SK-N-SH (cell line): Measurements from ENCODE around the gene TRIM44.

Source experiments
- EZH2phosphoT487 ChIP-seq: fragments of 200-600 bp; sonication (generic); IDR thresholded peaks from 2 replicates; pipeline ENCODE4 v1.6.1; 2017; ENCODE audit warnings: low read depth, mixed run types, mild to moderate bottlenecking, antibody characterized with exemption, moderate library complexity, borderline replicate concordance
- FOXJ3 ChIP-seq: sonication (generic); formaldehyde crosslinking; IDR thresholded peaks from 2 replicates; pipeline ENCODE4 v1.5.1; 2020; ENCODE audit warnings: mild to moderate bottlenecking, missing genetic modification reagents
- JUND ChIP-seq: IDR thresholded peaks from 2 replicates; pipeline ENCODE4 v1.4.0; 2012
- NFIC ChIP-seq: IDR thresholded peaks from 2 replicates; pipeline ENCODE4 v1.4.0; 2012; ENCODE audit warnings: borderline replicate concordance
- POLR2AphosphoS5 ChIP-seq: IDR thresholded peaks from 2 replicates; pipeline ENCODE4 v1.6.1; 2012; ENCODE audit warnings: low read depth, low read length
- RFX5 ChIP-seq: IDR thresholded peaks from 2 replicates; pipeline ENCODE4 v1.6.1; 2012; ENCODE audit warnings: mild to moderate bottlenecking, improper control_type of control experiment, low read length
- SIN3A ChIP-seq: IDR thresholded peaks from 2 replicates; pipeline ENCODE4 v1.6.1; 2012; ENCODE audit warnings: low read depth, mild to moderate bottlenecking, low read length, moderate library complexity, borderline replicate concordance
- TF ChIP-seq, protein P1 (sequence below): fragments of 150-350 bp; IDR thresholded peaks from 2 replicates; pipeline ENCODE4 v1.6.1; 2017; ENCODE audit warnings: antibody characterized with exemption, low read length, low read depth, borderline replicate concordance
- TF ChIP-seq, protein P2 (sequence below): fragments of 200-600 bp; sonication (generic); IDR thresholded peaks from 2 replicates; pipeline ENCODE4 v1.6.1; 2017; ENCODE audit warnings: antibody characterized with exemption, mild to moderate bottlenecking, moderate library complexity

DNA sequence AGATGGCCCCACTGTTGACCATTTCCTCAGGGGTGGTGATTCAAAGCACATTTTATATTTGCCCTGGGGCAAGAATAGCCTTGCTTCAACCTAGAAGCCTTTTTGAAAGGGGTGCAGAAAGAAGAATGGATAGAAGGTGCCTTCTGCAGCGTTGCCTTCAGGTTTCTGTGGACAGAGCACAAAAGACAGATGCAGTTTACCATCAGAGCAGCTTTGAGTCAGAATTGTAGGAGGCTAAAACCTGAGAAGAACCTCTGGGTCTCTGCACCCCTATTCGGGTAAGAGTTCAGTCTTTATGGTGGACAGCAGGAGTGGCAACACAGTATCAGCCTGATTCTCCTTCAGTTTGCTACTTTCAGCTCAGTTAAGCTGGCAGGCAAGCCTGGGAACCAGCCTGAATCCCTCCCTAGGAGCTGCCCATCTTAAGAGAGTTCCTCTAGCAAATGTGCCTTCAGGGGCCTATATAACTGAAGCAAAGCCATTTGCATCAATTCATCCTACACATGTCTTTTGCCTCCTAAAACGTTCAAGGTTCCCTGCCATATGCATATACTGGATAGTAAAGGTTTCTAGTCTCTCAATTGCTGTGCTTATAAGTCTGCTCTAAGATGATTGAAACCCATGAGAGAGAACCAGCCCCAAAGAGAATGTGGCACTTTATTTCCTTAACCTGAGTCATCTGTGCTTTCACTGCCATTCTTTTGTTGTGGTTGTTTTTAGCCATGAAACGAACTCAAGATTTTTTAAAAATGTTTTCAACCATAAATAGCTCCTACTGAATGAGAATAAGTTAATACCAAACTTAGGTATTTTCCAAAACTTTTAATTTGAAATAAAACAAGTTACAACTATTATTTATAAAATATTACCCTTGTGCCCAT is 123.0 kb downstream of the TRIM44 start:
- TF ChIP-seq POLR2AphosphoS5 (no peak), SIN3A (no peak), NFIC (no peak), EZH2phosphoT487 (no peak), FOXJ3 (CRISPR knock-in tag) (no peak), JUND (no peak), RFX5 (no peak)
- TF ChIP-seq, protein P1, sequence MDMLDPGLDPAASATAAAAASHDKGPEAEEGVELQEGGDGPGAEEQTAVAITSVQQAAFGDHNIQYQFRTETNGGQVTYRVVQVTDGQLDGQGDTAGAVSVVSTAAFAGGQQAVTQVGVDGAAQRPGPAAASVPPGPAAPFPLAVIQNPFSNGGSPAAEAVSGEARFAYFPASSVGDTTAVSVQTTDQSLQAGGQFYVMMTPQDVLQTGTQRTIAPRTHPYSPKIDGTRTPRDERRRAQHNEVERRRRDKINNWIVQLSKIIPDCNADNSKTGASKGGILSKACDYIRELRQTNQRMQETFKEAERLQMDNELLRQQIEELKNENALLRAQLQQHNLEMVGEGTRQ: no peak
- TF ChIP-seq, protein P2, sequence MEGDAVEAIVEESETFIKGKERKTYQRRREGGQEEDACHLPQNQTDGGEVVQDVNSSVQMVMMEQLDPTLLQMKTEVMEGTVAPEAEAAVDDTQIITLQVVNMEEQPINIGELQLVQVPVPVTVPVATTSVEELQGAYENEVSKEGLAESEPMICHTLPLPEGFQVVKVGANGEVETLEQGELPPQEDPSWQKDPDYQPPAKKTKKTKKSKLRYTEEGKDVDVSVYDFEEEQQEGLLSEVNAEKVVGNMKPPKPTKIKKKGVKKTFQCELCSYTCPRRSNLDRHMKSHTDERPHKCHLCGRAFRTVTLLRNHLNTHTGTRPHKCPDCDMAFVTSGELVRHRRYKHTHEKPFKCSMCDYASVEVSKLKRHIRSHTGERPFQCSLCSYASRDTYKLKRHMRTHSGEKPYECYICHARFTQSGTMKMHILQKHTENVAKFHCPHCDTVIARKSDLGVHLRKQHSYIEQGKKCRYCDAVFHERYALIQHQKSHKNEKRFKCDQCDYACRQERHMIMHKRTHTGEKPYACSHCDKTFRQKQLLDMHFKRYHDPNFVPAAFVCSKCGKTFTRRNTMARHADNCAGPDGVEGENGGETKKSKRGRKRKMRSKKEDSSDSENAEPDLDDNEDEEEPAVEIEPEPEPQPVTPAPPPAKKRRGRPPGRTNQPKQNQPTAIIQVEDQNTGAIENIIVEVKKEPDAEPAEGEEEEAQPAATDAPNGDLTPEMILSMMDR: no peak
